ENCODE data around the gene PTPRK.

Gene PTPRK

GRCh38 chr6:128164254-128164653 lies 356.1 kb downstream of the PTPRK start:
- no peaks in the 10 kb centered on the region for H3K36me3 ChIP-seq
- no peaks in the 10 kb centered on the region for H3K4me1 ChIP-seq (ENCODE audit: control insufficient read depth in 1 of 2, insufficient read depth in 1 of 2, low read depth in 1 of 2, low read length in 1 of 2)

GRCh38 chr6:128162423-128162822 lies 358.0 kb downstream of the PTPRK start:
- Histone ChIP-seq H3K4me1 (ENCODE audit: control insufficient read depth in 1 of 2, insufficient read depth in 1 of 2, low read depth in 1 of 2, low read length in 1 of 2) (no peaks in the 10 kb centered on the region), H3K27ac (no peak overlapping the region), H3K27me3 (no peaks in the 10 kb centered on the region), H3K36me3 (no peaks in the 10 kb centered on the region), H3K9me3 (no peaks in the 10 kb centered on the region), H3K4me3 (ENCODE audit: low read depth in 1 of 2, low read length in 1 of 2) (no peak overlapping the region)
- no peak for TF ChIP-seq CTCF (IDR thresholded peaks at IDR 0.05)

More at GRCh38 chr6:128164254-128164653, 356.1 kb downstream of the PTPRK start:
- Histone ChIP-seq H3K27me3 (no peaks in the 10 kb centered on the region), H3K27ac (no peak overlapping the region), H3K4me3 (ENCODE audit: low read depth in 1 of 2, low read length in 1 of 2) (no peak overlapping the region), H3K9me3 (no peaks in the 10 kb centered on the region)
- TF ChIP-seq CTCF (IDR thresholded peaks at IDR 0.05) = no peak

- Histone ChIP-seq H3K36me3 (no peaks in the 10 kb centered on the region), H3K4me1 (ENCODE audit: control insufficient read depth in 1 of 2, insufficient read depth in 1 of 2, low read depth in 1 of 2, low read length in 1 of 2) (no peaks in the 10 kb centered on the region), H3K4me3 (ENCODE audit: low read depth in 1 of 2, low read length in 1 of 2) (no peak overlapping the region), H3K27ac (no peak overlapping the region), H3K27me3 (no peaks in the 10 kb centered on the region), H3K9me3 (no peaks in the 10 kb centered on the region)
- no peak for TF ChIP-seq CTCF (IDR thresholded peaks at IDR 0.05)
These were observed 358.6 kb downstream of the PTPRK start for GRCh38 chr6:128161839-128162238.

GRCh38 chr6:128161263-128161662 lies 359.1 kb downstream of the PTPRK start:
- no peaks in the 10 kb centered on the region for H3K36me3 ChIP-seq
- H3K4me1 ChIP-seq (ENCODE audit: control insufficient read depth in 1 of 2, insufficient read depth in 1 of 2, low read depth in 1 of 2, low read length in 1 of 2) = no peaks in the 10 kb centered on the region
- no peak overlapping the region for H3K4me3 ChIP-seq (ENCODE audit: low read depth in 1 of 2, low read length in 1 of 2)
- no peak for TF ChIP-seq CTCF (IDR thresholded peaks at IDR 0.05)
- H3K9me3 ChIP-seq = no peaks in the 10 kb centered on the region
- H3K27ac ChIP-seq = no peak overlapping the region
- no peaks in the 10 kb centered on the region for H3K27me3 ChIP-seq

GRCh38 chr6:128158496-128158895 lies 361.9 kb downstream of the PTPRK start:
- Histone ChIP-seq H3K27ac (no peak overlapping the region), H3K27me3 (no peaks in the 10 kb centered on the region), H3K36me3 (no peaks in the 10 kb centered on the region), H3K4me3 (ENCODE audit: low read depth in 1 of 2, low read length in 1 of 2) (no peak overlapping the region), H3K9me3 (no peaks in the 10 kb centered on the region), H3K4me1 (ENCODE audit: control insufficient read depth in 1 of 2, insufficient read depth in 1 of 2, low read depth in 1 of 2, low read length in 1 of 2) (no peaks in the 10 kb centered on the region)
- TF ChIP-seq CTCF (IDR thresholded peaks at IDR 0.05) = no peak

Measured in neutrophil (primary cell).